HL-60 (cell line): ENCODE measurements around the gene LIN7C.
A peak's percentile ranks its signal among the peaks of the same experiment; 100 is the strongest.

Experiments
- DNase-seq, 2 experiments: peaks; one replicate each; pipeline ENCODE4 v3.0.0-alpha.2; 2010 to 2020; ENCODE audit warnings: low read depth in 1 of 2, low spot score in 1 of 2
- H3K27ac ChIP-seq: fragments of 250-450 bp; sonication (Bioruptor Pico); replicated peaks from 2 replicates; pipeline ENCODE4 v1.5.1; 2020; ENCODE audit warnings: mild to moderate bottlenecking, moderate library complexity
- H3K27me3 ChIP-seq: fragments of 250-450 bp; sonication (Bioruptor Pico); 2 replicates; pipeline ENCODE4 v1.5.1; 2021; ENCODE audit warnings: mild to moderate bottlenecking, moderate library complexity; ENCODE audit not compliant: insufficient read depth, poor library complexity, severe bottlenecking
- H3K4me3 ChIP-seq: replicated peaks from 2 replicates; pipeline ENCODE4 v1.5.1; 2011; ENCODE audit warnings: mild to moderate bottlenecking, control low read depth, low read length; ENCODE audit not compliant: insufficient read depth
- GABPA ChIP-seq: IDR thresholded peaks from 2 replicates; pipeline ENCODE4 v1.6.1; 2012; ENCODE audit warnings: low read depth
- POLR2AphosphoS5 ChIP-seq: IDR thresholded peaks from 2 replicates; pipeline ENCODE4 v1.6.1; 2012; ENCODE audit warnings: low read depth
- SPI1 ChIP-seq: IDR thresholded peaks from 2 replicates; pipeline ENCODE4 v1.6.1; 2012; ENCODE audit warnings: low read depth, mild to moderate bottlenecking, borderline replicate concordance
- TF ChIP-seq, protein P1 (sequence below): IDR thresholded peaks from 2 replicates; pipeline ENCODE4 v1.6.1; 2012; ENCODE audit warnings: low read depth; ENCODE audit not compliant: insufficient replicate concordance
- TF ChIP-seq, protein P2 (sequence below): IDR thresholded peaks from one replicate; pipeline ENCODE4 v1.5.1; 2011; ENCODE audit warnings: low read length, control low read depth, inconsistent platforms; ENCODE audit not compliant: insufficient read depth

LIN7C gene

DNA sequence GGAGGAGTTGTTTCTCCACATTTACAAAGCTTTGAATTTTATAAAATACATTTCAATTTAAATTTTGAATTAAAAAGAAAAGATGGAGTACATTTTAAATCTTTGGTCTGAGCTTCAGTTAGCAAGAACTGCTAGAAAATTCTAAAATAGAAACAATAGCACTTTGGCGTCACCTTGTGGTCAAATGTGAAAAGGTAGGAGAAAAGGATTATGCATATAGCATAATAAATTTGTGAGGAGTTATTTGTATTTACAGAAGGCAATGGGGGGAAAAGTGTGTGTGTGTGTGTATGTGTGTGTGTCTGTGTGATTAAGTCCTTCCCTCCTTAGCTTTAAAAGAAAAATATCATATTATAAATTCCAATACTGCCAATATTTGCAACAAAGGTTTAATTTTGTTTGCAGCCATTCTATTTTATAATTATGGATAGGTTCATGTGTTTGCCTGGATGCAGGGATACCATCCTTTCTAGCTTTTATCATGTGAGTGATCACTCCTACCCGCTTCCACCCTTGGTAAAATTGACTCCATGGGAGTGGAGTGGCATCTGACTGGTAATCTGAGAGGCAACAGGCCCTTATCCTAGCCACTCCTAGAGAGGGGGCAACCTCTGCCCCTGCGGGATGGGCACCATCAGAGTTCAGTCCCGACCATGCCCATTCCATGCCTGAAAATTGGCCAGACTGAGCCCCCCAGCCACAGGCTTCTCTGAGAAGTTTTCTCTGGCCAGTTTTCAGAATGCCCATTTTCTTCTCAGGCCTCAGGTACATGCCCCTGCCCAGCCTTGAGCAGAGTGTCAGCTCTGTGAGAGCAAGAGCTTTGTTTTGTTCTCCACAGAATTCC is 20.4 kb downstream of the LIN7C start:
- Histone ChIP-seq H3K27me3 (no peaks in the 10 kb centered on the region), H3K4me3 (no peak overlapping the region), H3K27ac (no peak overlapping the region)
- peak in 1 of 2 experiments; percentile 34 for DNase-seq
- TF ChIP-seq, protein P1, sequence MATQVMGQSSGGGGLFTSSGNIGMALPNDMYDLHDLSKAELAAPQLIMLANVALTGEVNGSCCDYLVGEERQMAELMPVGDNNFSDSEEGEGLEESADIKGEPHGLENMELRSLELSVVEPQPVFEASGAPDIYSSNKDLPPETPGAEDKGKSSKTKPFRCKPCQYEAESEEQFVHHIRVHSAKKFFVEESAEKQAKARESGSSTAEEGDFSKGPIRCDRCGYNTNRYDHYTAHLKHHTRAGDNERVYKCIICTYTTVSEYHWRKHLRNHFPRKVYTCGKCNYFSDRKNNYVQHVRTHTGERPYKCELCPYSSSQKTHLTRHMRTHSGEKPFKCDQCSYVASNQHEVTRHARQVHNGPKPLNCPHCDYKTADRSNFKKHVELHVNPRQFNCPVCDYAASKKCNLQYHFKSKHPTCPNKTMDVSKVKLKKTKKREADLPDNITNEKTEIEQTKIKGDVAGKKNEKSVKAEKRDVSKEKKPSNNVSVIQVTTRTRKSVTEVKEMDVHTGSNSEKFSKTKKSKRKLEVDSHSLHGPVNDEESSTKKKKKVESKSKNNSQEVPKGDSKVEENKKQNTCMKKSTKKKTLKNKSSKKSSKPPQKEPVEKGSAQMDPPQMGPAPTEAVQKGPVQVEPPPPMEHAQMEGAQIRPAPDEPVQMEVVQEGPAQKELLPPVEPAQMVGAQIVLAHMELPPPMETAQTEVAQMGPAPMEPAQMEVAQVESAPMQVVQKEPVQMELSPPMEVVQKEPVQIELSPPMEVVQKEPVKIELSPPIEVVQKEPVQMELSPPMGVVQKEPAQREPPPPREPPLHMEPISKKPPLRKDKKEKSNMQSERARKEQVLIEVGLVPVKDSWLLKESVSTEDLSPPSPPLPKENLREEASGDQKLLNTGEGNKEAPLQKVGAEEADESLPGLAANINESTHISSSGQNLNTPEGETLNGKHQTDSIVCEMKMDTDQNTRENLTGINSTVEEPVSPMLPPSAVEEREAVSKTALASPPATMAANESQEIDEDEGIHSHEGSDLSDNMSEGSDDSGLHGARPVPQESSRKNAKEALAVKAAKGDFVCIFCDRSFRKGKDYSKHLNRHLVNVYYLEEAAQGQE = no peak
- TF ChIP-seq, protein P2, sequence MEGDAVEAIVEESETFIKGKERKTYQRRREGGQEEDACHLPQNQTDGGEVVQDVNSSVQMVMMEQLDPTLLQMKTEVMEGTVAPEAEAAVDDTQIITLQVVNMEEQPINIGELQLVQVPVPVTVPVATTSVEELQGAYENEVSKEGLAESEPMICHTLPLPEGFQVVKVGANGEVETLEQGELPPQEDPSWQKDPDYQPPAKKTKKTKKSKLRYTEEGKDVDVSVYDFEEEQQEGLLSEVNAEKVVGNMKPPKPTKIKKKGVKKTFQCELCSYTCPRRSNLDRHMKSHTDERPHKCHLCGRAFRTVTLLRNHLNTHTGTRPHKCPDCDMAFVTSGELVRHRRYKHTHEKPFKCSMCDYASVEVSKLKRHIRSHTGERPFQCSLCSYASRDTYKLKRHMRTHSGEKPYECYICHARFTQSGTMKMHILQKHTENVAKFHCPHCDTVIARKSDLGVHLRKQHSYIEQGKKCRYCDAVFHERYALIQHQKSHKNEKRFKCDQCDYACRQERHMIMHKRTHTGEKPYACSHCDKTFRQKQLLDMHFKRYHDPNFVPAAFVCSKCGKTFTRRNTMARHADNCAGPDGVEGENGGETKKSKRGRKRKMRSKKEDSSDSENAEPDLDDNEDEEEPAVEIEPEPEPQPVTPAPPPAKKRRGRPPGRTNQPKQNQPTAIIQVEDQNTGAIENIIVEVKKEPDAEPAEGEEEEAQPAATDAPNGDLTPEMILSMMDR = peak; percentile 75

DNA sequence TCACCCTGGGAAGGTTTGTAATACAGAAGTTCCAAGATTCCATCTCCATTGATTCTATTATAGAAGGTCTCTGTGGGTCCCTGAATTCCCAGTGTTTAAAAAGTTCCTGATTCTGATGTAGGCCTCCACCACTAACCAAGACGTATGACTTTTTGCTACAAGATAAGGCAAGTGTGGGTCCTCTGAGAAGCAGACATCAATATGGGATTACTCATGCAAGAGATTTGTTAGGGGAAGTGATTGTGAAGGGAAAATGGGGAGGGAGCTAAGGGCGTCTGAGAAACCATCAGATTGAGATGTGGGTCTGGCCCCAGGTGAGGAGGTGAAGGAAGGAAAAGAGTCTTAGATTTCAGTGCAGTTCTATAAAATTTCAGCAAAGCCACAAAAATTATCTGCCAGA is 23.8 kb downstream of the LIN7C start:
- no peak for TF ChIP-seq SPI1
- Histone ChIP-seq H3K27ac (no peak overlapping the region), H3K4me3 (no peak overlapping the region), H3K27me3 (no peaks in the 10 kb centered on the region)
- no peak for DNase-seq

DNA sequence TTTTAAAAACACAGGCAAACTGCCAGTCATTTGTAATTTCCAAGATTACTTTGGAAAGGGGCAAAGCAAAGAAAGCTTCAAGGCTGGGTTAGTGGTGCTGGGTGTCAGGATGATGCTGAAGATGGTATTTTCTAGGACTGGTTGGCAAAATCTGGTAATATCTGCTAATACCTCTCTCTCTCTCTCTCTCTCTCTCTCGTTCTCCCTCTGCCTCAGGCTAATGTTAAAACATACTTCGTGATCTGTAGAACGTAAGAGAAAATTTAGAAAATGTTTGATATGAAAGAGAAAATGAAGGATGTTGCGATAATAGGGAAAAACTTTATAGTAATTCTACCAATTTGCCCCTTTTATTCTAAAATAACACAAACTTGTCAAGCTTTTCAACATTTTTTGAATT is 24.6 kb downstream of the LIN7C start:
- Histone ChIP-seq H3K27ac (no peak overlapping the region), H3K4me3 (no peak overlapping the region)
- DNase-seq = no peak

DNA sequence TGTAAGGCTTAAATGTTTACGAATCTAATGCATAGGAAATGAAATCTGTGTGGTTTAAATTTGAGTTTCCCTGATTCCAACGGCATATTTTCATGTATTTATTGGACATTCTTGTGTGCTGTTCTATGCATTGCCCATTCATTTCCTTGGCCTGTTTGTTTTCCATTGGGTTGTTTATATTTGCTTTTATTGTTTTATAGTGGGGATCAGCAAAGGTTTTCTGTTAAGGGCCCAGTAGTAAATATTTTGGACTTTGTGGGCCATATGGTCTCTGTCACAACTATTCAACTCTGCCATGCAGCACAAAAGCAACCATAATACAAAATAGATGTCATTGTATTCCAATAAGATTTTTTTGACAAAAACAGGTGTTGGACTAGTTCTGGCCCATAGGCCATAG is 28.7 kb downstream of the LIN7C start:
- Histone ChIP-seq H3K27ac (no peak overlapping the region), H3K4me3 (no peak overlapping the region), H3K27me3 (peaks cover 3% of the 10 kb centered on the region)
- no peak for DNase-seq
- TF ChIP-seq, protein P2 = no peak
- TF ChIP-seq, protein P1 = no peak
- no peak for TF ChIP-seq POLR2AphosphoS5
- TF ChIP-seq GABPA = no peak
- TF ChIP-seq SPI1 = no peak

More for the DNA sequence above, 24.6 kb downstream of the LIN7C start:
- TF ChIP-seq GABPA (no peak), SPI1 (no peak), POLR2AphosphoS5 (no peak)
- TF ChIP-seq, protein P1 = no peak
- TF ChIP-seq, protein P2 = no peak
- no peaks in the 10 kb centered on the region for H3K27me3 ChIP-seq
